NCI-H69 (cell line): ENCODE measurements around the gene CASP3.
"Not testable (repeated sequence)": the region's sequence is repeated elsewhere in the genome, so short reads cannot be mapped to it uniquely, and the experiment has no call there.

ENCODE experiments used
- DNase-seq: peaks from one replicate; lab custom pipeline; 2025; lab: John Stamatoyannopoulos, UW

The CASP3 gene

DNA sequence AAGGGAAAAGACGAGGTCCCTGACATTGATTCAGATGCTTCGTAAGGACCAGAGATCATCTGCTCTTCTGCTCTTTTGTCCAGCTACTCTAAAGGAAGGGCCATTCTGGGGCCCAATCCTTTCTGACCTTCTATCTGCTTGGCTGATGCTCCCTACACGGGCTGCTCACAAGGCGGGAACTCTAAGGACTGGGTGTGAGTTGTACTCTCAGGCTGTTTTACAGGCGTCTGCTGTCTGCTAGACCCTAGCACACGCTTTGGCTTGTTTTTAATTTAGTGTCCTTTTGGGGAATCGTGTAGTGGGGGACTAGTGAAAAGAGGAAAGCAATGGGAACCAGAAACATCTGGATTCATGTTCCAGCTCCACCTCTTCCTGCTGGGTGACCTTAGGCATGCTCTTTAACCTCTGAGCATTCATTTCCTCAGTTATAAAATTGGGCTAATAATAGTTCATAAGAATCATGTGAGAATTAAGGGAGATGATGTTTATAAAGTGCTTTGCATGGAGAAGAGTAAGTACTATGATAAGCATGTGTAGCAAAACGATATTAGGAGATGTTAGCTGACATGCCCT is 53.1 kb downstream of the CASP3 start:
- no peak for DNase-seq

DNA sequence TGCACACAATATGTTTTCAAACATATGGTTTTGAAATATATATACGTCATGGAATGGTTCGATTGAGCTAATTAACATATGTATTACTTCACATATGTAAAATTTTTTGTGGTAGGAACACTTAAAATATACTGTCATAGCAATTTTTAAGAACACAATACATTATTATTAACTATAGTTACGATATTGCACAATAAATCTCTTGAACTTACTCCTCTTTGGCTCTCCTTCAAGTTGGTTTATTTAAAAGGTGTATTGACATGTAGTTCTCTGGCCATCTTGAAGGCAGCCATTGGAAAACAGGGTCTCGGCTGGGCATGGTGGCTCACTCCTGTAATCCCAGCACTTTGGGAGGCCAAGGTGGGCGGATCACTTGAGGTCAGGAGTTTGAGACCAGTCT is 53.8 kb downstream of the CASP3 start:
- DNase-seq, result no peak

DNA sequence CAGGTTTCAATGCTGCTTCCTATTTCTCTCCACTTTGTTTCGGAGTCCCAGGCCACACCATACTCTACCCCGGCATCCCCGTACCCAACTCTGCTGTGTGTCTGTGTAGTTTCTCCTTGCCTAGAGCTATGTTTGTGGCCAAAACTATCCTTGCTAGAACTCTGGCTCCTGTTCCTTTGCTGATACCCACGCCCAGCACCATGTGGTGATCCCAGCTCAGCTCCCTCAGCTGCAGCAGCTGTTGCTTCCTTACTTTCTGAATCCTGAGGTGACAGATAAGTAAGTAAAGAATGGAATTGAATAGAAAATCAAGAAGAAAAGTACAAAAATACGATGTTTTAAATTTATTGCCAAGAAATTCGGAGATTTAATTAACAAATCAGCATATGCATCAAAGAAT is 55.8 kb downstream of the CASP3 start:
- DNase-seq, result no peak

DNA sequence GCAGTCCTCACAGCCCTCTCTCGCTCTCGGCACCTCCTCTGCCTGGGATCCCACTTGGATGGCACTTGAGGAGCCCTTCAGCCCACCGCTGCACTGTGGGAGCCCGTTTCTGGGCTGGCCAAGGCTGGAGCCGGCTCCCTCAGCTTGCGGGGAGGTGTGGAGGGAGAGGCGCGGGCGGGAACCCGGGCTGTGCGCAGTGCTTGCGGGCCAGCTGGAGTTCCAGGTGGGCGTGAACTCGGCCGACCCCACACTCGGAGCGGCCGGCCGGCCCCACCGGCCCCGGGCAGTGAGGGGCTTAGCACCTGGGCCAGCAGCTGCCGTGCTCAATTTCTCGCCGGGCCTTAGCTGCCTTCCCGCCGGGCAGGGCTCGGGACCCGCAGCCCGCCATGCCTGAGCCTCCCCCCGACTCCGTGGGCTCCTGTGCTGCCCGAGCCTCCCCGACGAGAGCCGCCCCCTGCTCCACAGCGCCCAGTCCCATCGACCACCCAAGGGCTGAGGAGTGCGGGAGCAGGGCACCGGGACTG is 57.4 kb downstream of the CASP3 start:
- DNase-seq, result not testable (repeated sequence)

DNA sequence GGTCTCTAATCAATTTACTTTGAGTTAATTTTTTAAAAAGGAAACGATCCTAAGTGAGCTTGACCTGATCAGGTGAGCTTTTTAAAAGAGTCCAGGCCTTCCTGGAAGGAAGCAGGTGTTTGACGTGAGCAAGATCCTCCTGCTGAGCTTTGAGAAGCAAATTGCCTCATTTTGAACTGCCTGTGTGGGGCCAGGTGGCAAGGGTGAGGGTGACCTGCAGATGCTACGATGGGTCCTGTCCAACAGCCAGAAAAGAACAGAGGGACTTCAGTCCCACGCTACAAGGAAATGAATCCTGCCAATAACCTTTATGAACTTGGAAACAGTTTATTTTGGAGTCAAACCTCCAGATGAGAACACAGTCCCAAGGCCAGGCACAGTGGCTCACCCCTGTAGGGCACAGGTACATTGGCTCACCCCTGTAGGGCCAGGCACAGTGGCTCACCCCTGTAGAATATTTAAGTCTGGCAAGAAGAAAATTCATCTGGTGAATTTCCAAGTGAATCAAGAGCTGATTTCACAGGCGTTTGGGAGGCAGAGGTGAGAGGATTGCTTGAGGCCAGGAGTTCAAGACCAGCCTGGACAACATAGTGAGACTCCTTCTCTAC is 58.1 kb downstream of the CASP3 start:
- no peak for DNase-seq

DNA sequence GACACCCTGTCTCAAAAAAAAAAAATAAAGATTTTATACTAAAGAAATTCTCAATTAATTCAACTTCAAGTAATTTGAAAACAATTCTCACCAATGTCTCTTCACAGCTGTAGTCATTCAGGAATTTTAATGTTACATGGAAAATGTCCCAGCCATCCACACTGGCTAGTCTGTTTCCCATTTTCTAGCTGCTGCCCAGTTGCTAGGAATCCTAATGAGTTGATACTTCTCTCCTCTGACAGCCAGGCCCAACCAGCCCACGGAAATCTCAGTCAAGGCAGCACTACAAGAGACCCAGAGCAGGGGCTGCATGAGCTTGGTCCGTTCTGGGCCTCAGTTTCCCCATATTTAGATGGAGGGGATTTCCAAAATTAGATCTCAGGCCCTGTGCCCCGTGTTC is 59.1 kb downstream of the CASP3 start:
- no peak for DNase-seq

DNA sequence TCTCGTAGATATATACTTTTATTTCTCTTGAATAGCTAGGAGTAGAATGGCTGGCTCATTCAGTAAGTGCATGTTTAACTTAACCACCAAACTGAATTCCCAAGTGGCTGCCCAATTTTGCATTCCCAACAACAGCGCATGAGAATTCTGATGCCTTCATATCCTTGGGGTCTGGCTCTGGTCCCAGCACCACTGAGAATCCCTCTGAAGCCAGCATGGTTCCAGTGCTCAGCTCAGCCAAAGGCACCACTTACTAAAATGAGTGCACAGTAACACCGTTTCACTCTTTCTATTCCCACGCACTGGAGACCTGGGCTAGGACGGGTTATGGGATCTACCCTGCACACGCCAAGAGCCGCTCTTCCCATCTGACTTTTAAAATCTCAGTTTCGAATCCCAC is 60.4 kb downstream of the CASP3 start:
- no peak for DNase-seq

DNA sequence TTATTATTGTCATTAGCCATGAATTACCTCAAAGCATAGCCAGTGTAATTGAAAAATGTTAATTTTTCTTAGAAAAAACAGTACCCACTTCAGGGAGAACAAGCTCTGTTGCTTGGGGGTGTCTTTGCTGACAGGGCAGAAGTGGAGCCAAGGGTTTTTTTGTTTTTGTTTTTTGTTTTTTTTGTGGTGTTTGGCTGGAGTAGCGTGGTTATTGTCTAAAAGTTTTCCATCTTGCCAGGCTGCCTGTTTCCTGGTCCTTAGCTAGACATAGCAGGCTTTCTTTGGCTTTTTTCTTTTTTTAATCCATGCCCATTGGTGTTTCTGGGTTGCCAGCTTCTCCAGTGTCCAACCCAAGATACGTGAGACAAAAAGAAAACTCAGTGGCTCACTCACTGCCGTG is 61.5 kb downstream of the CASP3 start:
- DNase-seq, result no peak

DNA sequence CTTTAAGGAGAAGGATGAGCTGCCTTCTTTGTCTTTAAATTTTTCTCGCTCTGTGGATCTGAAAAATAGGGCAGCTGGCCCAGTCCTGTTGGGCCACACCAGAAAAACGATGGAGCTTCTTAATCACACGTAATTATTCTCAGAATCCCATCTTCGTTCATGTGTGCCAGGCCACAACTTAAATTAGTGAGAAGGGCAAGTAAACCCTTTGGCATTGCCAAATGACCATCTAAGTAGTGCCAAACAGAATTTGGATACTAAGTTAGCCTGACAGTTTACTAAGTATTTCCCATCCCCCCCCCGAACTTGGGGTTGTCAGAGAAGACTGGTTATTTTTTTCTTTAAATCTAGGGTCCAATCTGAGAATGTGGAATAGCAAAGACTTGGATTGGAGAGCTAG is 62.0 kb downstream of the CASP3 start:
- no peak for DNase-seq

DNA sequence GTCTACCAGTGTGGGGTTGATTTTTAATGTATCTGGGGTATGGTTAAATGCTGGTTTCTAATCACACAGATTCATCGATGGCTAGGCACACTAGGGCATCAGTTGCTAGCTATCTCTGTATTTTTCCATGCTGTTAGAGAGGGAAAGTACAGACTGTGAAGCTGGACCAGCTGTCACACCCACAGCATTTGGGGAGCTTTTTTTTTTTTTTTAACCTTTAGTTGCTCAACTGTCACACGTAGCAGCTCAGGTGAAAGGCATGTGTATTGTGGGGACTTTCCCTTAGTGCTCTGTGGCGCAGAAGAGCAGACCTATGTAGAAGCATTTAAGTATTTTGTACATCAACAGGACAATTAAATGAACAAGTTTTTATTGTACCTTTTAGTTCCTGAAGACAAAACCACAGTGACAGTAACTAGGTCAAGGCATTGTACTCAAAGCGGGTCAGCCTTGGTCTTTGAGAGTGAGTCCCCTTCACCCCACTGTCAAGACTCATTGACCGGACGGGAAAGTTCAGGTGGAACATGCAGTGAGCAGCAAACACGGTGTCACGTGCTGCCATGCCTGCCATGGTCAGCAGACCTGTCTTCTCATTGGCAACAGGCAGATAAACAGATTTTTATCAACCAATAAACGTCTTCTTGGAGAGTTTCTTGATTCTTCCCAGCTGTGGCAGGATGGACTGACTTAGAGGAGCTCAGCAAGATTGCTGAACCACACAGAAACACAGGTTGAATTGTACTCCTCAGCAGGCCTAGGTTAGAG is 65.3 kb downstream of the CASP3 start:
- no peak for DNase-seq
